Stomach (tissue), 4 donors: ENCODE results near the gene RXFP4.

Experiments
- CTCF ChIP-seq, 7 experiments: fragments of 450-650 bp in 4 of 7; fragments of 200-600 bp in 3 of 7; sonication (generic) in 3 of 7; IDR thresholded peaks; one replicate each; pipeline ENCODE4 v1.5.1; 2016 to 2019; ENCODE audit warnings: antibody characterized with exemption in 7 of 7, control low read depth in 2 of 7, mild to moderate bottlenecking in 1 of 7
- EP300 ChIP-seq: sonication (generic); formaldehyde crosslinking; IDR thresholded peaks from one replicate; pipeline ENCODE4 v1.6.1; 2017; ENCODE audit warnings: antibody characterized with exemption
- POLR2A ChIP-seq, 4 donors: fragments of 450-650 bp; IDR thresholded peaks; one replicate each; pipeline ENCODE4 v1.6.1; 2016; ENCODE audit warnings: antibody characterized with exemption in 4 of 4, control low read depth in 2 of 4, mild to moderate bottlenecking in 1 of 4, moderate library complexity in 1 of 4
- POLR2AphosphoS5 ChIP-seq, 3 donors: sonication (generic); formaldehyde crosslinking; IDR thresholded peaks; one replicate each; pipeline ENCODE4 v1.6.1; 2016; ENCODE audit warnings: antibody characterized with exemption in 3 of 3

- no peak for TF ChIP-seq EP300
- no peak for TF ChIP-seq CTCF (IDR thresholded peaks at IDR 0.05)
- no peak for TF ChIP-seq POLR2A (IDR thresholded peaks at IDR 0.05)
- TF ChIP-seq POLR2AphosphoS5 (IDR thresholded peaks at IDR 0.05): no peak
Observed at GRCh38 chr1:155892796-155893195, 48.6 kb upstream of the RXFP4 start.
